DMS53 treated with DMSO at 0.1 percent for 48 hours (cell line): Measurements from ENCODE around the gene CDH4.
"Not testable (repeated sequence)": the region's sequence is repeated elsewhere in the genome, so short reads cannot be mapped to it uniquely, and the experiment has no call there.

ENCODE experiments used
- DNase-seq: peaks from one replicate; lab custom pipeline; 2025; ENCODE audit not compliant: unreplicated experiment; lab: John Stamatoyannopoulos, UW

Gene CDH4

DNA sequence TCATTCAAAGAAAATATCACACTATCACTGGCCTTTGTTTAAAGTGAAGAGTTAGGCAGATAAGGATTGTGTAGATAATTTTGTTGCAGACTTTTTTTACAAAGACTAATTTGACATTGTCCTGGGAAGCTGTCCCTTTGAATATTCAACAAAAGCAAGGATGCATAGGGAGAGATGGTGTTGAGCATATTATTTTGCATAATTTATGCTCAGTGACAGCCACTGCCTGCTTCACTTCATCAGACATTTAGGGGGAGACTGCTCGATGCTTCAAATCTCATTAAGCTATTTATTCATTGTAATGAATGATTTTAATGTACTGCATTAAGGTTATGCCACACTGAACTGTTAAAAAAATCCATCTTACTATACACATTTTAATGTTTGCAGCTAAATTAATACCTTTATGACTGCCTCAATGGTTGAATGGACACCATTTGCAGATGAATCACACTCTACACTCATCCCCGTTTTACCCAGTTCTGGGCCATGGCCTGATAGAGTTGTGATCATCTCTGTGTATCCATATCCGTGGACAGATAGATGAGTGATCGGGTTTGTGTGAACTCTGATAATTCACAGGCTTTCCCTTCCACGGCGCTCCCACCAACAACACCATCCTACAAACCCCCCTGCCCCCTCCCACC, 128.0 kb downstream of the CDH4 start:
- no peak for DNase-seq

DNA sequence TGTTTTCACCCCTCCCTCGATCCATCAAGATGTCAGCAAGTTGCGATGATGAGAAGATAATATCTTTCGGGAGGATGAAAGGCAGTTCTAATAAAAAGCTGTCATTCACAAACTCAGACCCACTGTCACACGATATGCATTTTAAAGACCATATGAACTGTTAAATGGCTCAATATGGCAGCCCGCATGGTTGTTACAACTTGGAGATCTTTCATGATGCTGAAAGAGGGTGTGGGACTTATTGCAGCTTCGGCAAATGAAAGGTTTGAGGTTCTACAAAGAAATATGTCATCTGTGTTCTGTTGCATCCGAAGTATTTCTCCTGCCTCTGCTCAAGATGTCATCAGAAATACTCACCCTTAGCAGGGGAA, 128.5 kb downstream of the CDH4 start:
- DNase-seq, result no peak

DNA sequence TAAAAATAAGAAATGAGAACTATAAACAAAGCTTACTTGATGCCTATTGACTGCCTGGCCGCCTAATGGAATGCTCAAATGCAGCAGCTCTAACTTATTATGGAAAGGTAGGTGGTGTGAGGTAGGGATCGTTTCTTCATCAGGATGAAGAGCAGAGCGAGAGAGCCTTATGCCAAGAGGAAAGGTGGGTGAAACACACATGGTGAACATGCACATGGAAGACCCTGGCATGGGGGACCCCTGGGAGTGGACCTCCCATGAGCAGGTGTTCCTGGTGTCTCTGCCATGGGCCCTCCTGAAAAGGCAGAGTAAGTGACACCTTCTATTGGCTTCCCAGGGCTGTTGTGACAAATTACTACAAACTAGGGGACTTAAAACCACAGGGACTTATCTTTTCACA, 130.1 kb downstream of the CDH4 start:
- no peak for DNase-seq

DNA sequence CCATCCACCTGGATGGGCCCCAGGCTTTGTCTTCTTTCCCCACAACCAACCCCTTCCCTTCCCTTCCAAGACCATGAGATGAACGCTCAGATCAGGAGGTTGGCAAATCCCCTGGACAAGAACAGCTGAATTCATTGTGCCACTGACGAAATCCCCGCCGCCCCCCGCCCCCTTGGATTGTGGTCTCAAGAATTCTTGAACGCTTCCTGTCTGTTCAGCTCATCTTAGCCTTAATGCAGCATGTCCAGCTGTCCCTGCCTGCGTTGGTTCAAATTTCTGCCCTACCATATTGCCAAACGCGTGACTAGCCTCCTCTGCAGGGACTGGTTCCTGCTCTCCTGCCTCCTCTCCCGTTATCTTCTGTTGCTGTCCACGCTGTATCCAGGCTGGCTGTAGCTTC, 133.2 kb downstream of the CDH4 start:
- DNase-seq, result no peak

DNA sequence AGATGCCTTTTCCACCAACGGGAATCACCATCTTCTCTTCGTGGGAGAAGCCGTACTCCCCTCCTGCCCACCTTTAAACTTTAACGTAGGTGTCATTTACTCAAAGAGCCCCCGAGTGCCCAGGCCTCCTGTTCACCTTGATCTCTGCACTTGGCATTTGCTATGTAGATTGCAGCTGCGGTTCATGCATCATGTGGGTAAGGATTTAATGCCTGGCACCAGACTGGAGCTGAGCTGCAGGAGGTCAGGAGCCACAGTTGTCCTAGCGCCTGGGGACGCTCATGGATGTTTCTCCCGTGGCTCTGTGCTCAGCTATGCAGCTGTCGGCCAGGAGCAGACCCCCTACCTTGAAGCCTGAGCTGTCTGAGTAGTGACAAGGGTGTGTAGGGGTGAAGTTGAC, 133.7 kb downstream of the CDH4 start:
- no peak for DNase-seq

DNA sequence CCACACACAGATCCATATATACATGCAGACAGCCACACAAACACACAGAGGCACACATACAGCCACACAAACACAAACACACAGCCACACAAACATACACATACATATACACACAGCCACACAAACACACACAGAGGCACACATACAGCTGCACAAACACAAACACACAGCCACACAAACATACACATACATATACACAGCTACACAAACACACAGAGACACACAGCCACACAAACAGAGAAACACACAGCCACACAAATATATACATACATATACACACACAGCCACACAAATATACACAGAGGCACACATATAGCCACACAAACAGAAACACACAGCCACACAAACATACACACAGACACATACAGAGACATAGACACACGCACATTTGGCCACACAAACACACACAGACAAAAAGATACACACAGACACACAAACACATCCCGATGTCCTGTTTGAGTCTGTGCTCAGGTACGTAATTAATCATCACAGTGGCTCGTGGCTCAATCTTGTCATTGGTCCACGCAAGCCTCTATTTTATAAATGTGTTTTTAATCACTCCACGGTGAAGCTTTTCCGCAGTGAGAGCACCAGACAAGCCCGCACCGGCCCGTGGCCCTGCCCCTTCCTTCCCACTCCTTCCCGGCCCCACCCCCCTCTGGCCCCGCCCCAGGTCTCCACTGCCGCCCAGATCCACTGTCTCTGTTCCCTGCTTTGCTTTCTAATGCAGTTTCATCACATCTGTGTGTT, 135.3 kb downstream of the CDH4 start:
- DNase-seq, result no peak

DNA sequence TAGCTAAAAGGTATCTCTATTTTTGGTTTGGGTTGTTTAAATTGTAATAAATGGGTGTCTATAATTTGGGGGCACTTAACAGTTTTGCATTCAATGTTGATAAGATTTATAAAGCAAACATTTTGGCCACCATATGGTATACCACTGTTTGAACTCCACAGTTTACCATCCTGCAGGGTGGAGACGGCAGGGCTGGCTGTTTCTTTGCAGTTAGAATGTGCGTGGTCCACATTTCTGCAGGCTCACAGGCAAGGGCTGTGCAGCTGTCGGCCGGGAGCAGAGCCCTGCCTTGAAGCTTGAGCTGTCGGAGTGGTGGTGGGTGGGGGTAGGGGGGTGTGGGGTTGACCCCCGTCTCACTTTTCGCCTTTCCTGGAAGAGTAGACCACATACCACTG, 135.9 kb downstream of the CDH4 start:
- no peak for DNase-seq

DNA sequence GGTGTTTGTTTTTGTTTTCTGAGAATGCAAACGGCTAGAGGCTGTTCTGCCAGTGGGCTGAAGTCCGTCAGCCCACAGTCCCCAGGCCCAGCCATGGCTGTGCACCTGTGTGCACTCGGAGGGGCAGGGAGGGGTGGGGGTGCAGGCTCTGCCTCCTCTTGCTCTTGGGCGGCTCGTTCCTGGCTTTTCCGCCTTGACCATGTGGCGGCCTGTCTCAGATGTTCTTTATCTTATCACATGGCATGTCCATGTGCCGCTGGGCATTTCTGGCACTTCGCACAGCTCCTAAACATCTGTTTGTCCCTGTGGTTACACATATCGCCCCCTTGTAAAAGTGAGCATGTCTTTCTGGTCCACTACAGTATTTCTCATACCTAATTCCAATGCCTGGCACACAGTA, 137.0 kb downstream of the CDH4 start:
- no peak for DNase-seq

DNA sequence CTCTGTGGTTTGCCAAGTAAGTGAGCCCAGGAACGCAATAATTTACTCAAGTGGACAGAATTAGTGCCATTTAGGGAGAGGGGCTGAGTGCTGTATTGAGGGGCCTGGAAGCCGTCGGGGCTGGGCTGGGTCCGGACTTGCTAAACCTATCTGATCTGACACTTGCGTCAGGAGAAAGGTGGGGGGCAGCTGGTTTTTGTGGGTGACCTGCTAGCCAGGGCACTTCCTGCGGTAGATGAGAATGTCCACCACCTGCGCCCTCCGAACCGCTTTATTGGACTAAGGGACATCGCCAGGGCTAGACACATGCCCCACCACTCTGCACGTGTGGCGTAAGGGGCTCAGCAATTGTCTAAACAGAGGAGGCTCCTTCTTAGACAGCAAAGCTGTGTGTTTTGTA, 139.1 kb downstream of the CDH4 start:
- DNase-seq, result no peak

DNA sequence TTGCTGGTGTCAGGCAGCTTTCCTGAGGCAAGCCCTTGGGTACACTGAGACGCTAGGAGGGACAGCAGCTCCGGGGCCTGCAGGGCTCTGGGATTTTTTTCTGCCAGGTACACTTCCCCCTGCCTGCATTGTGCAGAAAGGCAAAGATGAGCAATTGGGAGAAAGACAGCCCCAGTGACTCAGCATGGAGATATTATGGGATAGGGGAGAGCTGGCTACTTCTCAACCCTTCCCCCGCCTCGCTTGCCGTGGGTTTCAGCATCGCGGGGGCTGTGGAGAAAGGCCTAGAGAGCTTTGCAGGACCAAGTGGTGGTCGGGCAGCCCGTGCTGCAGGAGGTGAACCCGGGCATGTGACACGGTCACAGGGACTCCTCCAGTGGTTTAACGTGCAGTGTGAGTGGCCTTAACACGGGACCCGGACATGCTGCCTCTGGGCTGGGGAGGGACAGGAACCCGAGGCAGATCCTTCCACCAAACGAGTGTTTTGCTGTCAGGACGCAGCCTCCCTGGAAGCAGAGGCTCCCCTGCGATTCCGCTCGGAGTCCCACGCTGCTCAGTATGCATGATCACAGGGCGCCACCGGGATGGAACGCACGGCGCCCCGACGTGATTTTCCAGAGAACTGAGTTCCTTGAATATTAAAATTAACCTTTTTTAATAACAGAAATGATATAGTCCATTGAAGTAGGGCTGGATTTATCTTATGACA, 139.9 kb downstream of the CDH4 start:
- no peak for DNase-seq

DNA sequence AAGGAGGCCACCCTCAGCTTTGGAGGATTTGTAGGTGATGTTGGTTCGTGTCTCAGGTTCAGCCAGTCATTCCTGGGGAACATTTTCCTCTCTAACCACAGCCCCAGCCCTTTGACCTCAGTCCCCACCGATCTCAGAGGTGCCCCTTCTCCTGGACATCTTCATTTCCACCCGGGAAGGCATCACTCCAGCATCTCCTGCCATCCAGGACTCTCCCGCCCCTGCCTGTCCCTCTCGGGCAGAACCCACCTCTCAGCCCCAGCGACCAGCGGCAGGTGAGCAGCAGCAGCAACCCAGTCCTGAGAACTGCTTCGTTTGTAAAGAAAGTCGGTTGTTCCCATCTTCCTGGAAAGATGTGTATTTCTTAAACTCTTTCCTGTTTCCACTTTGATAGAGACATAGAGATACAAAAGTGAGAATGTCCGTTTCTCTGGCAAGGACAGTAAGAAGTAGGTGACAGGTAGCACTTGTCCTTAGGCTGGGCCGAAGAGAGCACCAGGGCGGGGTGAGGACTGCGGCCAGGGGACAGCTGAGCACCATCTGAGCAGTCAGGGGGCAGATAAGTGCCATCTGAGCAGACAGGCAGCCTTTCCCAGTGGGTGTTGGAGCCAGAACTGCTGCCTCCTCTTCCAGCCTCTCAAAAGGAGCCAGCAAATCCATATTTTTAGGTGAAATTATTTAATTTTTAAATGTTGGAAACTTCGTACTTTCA, 142.2 kb downstream of the CDH4 start:
- DNase-seq, result no peak

DNA sequence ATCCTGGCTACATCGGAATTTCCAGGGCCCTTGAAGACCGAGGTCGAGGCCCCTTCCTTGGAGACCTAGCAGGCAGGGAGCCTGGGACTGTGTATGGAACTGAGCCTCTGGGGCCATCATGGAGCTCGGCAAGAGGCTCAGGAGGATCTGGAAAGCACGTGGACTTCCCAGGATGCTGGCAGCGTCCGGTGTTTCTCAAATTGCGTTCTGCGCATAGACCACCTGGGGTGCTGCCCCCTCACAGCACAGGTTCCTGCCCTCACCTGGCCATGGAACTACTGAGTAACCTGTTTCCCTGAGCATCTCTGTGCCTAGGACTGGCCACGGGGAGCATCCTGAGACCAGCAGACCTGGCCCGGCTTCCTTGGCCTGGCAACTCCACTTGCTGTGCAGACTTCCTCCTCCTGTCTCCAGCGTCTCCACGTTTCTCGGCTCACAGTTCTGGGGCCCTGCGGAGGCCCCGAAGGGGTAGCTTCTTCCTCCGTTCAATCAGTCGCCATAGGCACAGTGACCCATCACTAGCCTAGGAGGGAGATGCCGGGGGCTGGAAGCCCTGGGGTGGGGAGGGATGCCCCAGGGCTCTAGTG, 144.3 kb downstream of the CDH4 start:
- DNase-seq, result no peak

DNA sequence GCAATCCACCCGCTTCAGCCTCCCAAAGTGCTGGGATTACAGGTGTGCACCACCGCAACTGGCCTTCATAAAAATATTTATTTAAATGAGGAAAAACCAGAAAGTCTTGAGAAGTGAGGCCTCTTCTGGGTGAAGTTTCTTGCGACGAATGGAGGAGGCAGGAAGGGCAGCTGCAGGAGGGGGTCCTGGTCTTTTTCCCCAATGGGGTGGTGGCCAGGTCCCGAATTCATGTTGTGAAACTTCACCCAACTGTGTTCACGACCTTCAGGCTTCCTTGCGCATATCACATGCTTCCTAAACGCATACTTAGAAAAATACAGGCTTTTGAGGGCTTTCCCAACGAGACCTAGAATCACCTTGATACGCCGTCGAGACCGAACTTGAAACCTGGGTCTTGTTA, 145.1 kb downstream of the CDH4 start:
- DNase-seq, result no peak

DNA sequence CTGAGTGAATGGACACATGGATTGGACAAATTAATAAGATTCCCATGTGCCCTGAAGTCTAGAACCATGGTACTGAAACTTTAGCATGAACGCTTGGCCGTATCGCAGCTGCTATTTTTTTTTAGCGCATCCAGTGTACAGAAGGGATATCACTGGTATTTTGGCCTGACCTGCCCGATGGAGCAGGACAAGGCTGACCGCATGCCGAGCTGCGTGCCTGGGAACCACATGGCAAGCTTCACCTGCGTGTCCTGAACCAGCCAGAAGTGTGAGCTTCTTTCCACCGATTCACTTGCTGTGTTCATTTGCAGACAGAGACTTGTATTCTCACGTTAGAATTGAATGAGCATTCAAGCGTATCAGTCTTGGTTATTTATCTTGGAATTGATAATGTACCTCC, 145.7 kb downstream of the CDH4 start:
- DNase-seq, result no peak

DNA sequence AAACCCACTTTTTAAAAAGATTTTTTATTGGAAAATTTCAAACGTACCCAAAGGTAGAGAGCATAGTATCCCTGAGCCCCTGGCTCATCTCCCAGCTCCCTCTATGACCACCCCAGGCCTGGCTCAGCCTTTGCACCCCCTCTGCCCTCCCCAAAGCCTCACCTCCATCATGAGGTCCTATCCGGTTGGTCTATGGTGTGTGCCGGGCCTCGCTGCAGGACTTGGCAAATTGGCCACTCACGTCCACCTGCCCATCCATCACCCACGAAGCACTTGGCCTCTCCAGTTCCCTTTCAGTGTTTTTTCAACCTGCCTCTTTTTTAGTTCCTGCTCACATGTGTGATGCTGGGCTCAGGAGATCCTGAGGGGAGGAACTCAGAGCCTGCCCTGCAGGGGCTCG, 147.4 kb downstream of the CDH4 start:
- DNase-seq, result no peak

DNA sequence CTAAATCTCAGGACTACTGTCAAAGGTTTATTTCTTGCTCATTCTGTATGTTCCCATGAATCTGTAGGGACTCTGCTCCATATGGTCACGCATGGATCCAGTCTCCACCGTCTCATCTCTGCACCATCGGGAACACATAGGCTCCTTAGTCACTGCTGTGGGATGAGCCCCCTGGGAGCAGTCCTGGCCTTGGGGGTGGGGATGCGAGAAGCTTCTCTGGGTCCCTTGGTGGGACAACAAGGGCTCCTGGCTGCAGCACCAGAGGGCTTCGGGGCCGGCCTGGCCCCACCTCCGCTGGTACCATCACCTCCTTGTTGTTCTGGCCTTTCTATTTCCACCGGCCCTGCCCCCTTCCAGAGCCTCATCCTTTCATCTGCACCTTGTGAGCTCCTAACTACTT, 148.4 kb downstream of the CDH4 start:
- no peak for DNase-seq

DNA sequence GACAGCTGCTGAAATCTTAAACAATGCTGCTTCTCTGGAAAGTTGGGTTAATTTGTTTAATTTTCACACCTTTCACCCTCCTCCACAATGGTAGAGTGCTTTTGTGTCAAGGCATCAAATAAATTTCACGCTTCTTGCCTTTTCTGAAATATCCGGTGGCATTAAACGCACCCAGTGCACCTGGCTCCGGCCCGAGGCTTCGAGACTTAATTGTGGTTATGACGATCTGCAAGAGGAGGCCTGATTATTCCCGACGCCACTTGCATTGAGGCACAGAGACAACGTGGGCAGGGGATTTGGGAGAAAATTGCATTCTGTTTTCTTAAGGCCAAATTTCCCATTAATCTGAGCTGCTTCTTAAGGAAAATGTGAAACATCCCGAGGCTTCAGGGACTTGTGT, 152.2 kb downstream of the CDH4 start:
- DNase-seq, result no peak

DNA sequence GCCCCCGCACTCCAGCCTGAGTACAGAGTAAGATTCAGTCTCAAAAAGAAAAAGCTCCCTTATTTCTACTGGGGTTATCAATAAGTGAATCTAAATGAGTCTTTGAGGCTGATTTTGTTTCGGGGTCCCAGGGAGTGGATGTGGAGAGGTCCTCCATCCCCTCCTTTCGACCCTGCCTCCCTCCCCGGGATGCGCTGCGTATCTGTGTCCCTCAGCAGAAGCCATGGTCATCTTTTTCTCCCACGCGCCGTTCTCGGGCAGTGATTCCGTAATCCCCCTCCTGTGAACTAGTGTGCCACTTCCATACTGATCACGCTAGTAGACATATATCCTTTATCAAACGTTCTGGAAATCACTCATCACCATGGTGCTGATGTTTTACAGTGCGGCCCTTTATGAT, 152.9 kb downstream of the CDH4 start:
- no peak for DNase-seq

DNA sequence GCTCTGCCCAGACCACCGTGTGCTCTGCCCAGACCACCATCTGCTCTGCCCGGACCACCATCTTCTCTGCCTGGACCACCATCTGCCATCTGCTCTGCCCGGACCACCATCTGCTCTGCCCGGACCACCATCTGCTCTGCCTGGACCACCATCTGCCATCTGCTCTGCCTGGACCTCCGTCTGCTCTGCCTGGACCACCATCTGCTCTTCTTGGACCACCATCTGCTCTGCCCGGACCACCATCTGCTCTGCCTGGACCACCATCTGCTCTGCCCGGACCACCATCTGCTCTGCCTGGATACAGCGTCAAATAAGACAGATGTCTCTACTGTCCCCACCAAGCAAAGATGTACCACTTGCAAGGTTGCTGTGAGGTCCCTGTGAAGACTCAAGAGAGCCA, 154.7 kb downstream of the CDH4 start:
- not testable (repeated sequence) for DNase-seq

DNA sequence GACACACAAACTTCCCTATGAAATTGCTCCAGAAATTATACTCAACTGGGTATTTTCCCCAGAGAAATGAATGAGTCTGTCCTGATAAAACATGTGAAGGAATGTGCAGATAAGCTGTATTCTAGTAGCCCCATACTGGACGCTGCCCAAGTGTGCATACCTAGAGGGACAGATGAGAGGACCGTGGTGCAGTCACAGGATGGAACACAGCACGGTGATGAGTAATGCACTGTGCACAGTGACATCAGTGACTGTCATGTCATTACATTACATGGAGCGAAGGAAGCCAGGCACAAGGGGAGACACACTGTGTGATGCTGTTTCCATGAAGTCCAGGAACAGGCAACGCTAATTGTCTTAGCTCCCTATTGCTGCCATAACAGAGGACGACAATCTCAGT, 155.5 kb downstream of the CDH4 start:
- DNase-seq, result no peak

DNA sequence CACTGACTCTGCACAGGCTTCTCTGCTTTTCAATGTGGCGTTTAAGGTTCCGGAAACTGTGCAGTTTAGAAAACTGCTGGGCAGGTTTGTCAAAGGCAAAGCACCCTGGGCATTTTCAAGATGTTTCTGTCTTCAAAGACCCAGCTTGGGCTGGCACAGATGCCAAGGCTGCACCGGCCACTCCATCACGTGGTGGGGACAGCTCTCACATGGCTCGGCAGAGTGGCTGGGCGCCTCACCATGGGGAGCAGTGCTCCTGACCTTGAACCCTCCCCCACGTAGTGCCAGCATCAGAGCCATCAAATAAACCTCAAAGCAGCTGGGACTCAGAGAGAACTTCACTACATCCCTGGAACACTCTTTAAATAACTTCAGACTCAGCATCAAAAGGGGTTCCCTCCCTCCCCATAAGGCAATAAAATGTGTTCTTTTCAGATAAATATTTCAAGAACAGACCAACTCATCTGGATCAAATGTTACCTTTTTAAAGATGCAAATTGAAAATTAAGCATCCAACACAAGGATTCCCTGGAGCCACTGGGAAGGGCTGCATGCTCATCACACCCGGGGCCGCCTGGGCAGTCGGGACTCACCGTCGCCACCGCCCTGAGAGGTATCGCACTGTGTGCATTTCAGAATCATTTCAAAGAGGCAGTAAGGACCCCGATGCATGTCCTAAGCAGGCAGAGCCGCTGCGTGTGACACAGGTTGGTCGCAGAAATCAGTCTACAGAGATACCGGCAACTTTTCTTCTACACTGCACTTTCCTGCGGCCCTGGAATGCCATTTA, 157.1 kb downstream of the CDH4 start:
- no peak for DNase-seq
